ENCODE data around the gene BCL2. TPM values are rescaled to one million over a fixed set of nuclear protein-coding genes. Genes with fewer than 3 reads are reported as not detected.

Gene BCL2
- total RNA-seq, 1 donor from 2014 or later, result 9.3 TPM

DNA sequence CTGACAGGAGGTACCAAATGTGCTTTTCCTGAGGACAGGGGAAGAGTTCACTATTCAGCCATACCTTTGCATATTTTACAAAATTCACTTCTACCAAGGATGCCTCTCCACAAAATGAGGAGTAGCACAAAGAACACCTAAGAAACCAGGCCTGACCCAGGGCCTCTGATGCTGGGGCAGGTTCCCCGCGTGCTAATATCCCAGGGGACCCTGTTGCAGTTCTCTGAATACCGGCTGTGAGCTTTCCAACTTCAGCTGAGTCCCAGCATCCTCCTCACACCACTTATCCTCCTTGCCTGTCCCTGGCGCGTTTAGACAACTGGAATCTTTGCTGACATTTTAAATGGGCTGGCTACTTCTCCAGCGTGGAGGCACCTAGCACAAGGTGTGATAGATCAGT, 142.3 kb downstream of the BCL2 start:
- H3K9me3 Mint-ChIP-seq, result peaks cover 4% of the 10 kb centered on the region
- H3K4me1 Mint-ChIP-seq, result peaks cover 21% of the 10 kb centered on the region
- H3K27ac Mint-ChIP-seq, result no peak overlapping the region
- H3K4me3 Mint-ChIP-seq, result no peak overlapping the region
- TF ChIP-seq, protein P1, sequence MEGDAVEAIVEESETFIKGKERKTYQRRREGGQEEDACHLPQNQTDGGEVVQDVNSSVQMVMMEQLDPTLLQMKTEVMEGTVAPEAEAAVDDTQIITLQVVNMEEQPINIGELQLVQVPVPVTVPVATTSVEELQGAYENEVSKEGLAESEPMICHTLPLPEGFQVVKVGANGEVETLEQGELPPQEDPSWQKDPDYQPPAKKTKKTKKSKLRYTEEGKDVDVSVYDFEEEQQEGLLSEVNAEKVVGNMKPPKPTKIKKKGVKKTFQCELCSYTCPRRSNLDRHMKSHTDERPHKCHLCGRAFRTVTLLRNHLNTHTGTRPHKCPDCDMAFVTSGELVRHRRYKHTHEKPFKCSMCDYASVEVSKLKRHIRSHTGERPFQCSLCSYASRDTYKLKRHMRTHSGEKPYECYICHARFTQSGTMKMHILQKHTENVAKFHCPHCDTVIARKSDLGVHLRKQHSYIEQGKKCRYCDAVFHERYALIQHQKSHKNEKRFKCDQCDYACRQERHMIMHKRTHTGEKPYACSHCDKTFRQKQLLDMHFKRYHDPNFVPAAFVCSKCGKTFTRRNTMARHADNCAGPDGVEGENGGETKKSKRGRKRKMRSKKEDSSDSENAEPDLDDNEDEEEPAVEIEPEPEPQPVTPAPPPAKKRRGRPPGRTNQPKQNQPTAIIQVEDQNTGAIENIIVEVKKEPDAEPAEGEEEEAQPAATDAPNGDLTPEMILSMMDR (IDR thresholded peaks at IDR 0.05; ENCODE audit: unreplicated experiment), result no peak
- H3K27me3 Mint-ChIP-seq (ENCODE audit: low read depth), result peaks cover 2% of the 10 kb centered on the region
- peaks cover 4% of the 10 kb centered on the region for H3K36me3 Mint-ChIP-seq
- no peak for DNase-seq (ENCODE audit: low spot score in 2 of 2, unreplicated experiment in 2 of 2)

DNA sequence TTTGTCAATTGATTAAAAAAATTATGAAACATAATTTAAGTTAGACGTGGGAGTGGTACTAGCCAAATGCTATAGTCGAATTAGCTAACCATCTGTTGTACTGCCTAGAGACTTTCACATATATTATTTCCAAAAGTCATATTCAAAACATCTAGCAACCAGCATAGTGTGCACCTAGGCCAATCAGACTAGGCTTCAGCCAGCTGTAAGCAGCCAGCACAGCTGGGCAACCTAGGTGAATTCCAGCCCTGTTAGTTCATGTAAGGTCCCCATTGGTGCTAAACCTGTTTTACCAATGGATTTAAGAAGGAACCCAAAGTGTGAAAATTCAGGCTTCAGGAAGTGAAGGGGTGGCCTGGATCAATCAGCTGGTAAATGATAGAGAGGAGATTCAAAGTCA, 144.3 kb downstream of the BCL2 start:
- H3K4me3 Mint-ChIP-seq, result no peak overlapping the region
- H3K4me1 Mint-ChIP-seq, result peaks cover 20% of the 10 kb centered on the region
- no peak overlapping the region for H3K27ac Mint-ChIP-seq
- TF ChIP-seq, protein P1 (IDR thresholded peaks at IDR 0.05; ENCODE audit: unreplicated experiment), result no peak
- DNase-seq (ENCODE audit: low spot score in 2 of 2, unreplicated experiment in 2 of 2), result no peak
- H3K36me3 Mint-ChIP-seq, result peaks cover 4% of the 10 kb centered on the region
- peaks cover 4% of the 10 kb centered on the region for H3K9me3 Mint-ChIP-seq
- peaks cover 2% of the 10 kb centered on the region for H3K27me3 Mint-ChIP-seq (ENCODE audit: low read depth)

DNA sequence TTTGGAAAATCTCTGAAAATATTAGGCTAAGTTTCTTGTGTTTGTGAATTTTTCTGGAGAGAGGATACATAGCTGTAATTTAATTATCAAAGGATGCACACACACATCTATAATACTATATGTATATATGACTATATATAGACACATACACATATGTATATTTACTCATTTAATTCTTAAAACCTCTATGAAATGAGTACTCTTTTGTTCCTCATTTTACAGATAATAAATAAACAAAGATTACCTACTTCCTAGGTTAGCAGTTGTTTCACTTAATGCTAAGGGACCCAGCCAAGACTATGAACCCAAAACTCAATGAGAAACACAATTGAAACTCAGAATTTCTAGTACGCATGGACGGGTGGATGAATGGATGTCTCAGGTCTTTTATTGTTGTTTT, 145.6 kb downstream of the BCL2 start:
- no peak overlapping the region for H3K27ac Mint-ChIP-seq
- TF ChIP-seq, protein P1 (IDR thresholded peaks at IDR 0.05; ENCODE audit: unreplicated experiment), result no peak
- H3K36me3 Mint-ChIP-seq, result peaks cover 4% of the 10 kb centered on the region
- no peak for DNase-seq (ENCODE audit: low spot score in 2 of 2, unreplicated experiment in 2 of 2)
- H3K4me3 Mint-ChIP-seq, result no peak overlapping the region
- H3K9me3 Mint-ChIP-seq, result peaks cover 4% of the 10 kb centered on the region
- H3K4me1 Mint-ChIP-seq, result peaks cover 19% of the 10 kb centered on the region
- no peaks in the 10 kb centered on the region for H3K27me3 Mint-ChIP-seq (ENCODE audit: low read depth)

DNA sequence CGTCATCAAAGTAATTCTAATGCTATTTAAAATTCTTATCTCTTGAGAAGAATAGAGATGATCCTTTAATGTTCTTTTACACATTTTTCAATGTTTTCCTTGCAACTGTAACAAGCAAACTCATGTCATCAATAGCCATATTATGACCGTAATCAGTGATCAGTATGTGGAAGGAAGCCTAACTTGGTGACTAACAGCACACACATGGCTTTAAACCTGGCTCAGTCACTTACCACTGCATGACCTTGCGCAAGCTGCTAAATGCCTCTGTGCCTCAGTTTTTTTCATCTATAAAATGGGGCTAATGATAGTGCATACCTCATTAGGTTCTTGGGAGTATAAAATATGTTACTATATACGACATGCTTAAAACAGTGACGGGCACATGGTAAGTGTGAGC, 149.7 kb downstream of the BCL2 start:
- peaks cover 2% of the 10 kb centered on the region for H3K9me3 Mint-ChIP-seq
- H3K36me3 Mint-ChIP-seq, result peaks cover 2% of the 10 kb centered on the region
- peaks cover 3% of the 10 kb centered on the region for H3K4me1 Mint-ChIP-seq
- H3K27ac Mint-ChIP-seq, result no peak overlapping the region
- H3K27me3 Mint-ChIP-seq (ENCODE audit: low read depth), result no peaks in the 10 kb centered on the region
- no peak for DNase-seq (ENCODE audit: low spot score in 2 of 2, unreplicated experiment in 2 of 2)
- no peak overlapping the region for H3K4me3 Mint-ChIP-seq
- TF ChIP-seq, protein P1 (IDR thresholded peaks at IDR 0.05; ENCODE audit: unreplicated experiment), result no peak

DNA sequence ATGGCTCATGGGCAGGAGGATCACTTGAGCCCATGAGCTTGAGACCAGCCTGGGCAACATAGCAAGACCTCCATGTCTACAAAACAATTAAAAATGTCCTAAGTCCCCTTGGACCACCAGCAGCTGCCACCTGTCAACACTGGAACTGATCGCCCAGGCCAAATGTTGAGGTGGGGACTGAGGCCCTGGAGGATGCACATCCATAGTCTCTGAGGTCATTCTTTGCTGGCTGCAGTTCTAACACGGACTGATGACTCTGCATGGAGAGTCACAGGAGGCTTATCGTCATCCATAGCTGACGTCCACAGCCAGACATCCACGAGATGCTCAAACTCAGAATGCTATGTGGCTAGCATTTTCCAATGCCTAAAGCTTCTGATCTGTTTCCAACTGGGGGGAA, 151.3 kb downstream of the BCL2 start:
- Mint-ChIP-seq H3K4me3 (no peak overlapping the region), H3K27ac (no peak overlapping the region), H3K27me3 (ENCODE audit: low read depth) (no peaks in the 10 kb centered on the region), H3K9me3 (no peaks in the 10 kb centered on the region), H3K36me3 (no peaks in the 10 kb centered on the region), H3K4me1 (peaks cover 3% of the 10 kb centered on the region)
- no peak for DNase-seq (ENCODE audit: low spot score in 2 of 2, unreplicated experiment in 2 of 2)
- TF ChIP-seq, protein P1 (IDR thresholded peaks at IDR 0.05; ENCODE audit: unreplicated experiment), result no peak

DNA sequence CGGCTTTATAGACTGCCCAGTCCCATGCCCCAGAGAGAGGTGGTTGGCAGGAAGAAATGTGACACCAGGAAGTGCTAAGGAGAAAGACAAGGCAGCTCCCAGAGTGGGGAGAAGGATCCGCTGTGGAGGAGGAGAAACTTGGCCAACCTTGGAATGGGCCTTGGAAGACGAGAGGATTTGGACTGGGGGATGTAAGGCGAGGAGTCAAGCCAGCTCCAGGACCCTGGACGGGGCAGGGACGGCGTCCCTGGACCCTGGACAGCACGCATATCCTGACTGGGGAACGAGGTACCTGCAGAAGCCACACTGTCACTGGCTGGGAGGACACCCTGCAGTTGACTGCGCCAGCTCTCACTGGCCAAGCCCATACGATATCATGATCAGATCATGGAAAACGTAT, 153.4 kb downstream of the BCL2 start:
- no peaks in the 10 kb centered on the region for H3K9me3 Mint-ChIP-seq
- H3K4me1 Mint-ChIP-seq, result peaks cover 14% of the 10 kb centered on the region
- no peak overlapping the region for H3K27ac Mint-ChIP-seq

More for the DNA sequence above, 153.4 kb downstream of the BCL2 start:
- Mint-ChIP-seq H3K27me3 (ENCODE audit: low read depth) (no peaks in the 10 kb centered on the region), H3K36me3 (no peaks in the 10 kb centered on the region), H3K4me3 (no peak overlapping the region)
- DNase-seq (ENCODE audit: low spot score in 2 of 2, unreplicated experiment in 2 of 2), result no peak
- TF ChIP-seq, protein P1 (IDR thresholded peaks at IDR 0.05; ENCODE audit: unreplicated experiment), result no peak

All from mesothelial cell of epicardium (in vitro differentiated cells).